KOPT-K1 (cell line): Measurements from ENCODE around the gene UTS2B.

Experiments used
- H3K27ac ChIP-seq: fragments of 200-600 bp; sonication (generic); 2 replicates; pipeline ENCODE4 v1.5.1; 2016; ENCODE audit warnings: antibody characterized with exemption, mild to moderate bottlenecking, low read depth, low read length; ENCODE audit not compliant: poor library complexity, severe bottlenecking
- H3K36me3 ChIP-seq: fragments of 200-600 bp; sonication (generic); 2 replicates; pipeline ENCODE4 v1.5.1; 2017; ENCODE audit warnings: antibody characterized with exemption, mild to moderate bottlenecking, low read length, moderate library complexity; ENCODE audit not compliant: insufficient read depth
- H3K9me3 ChIP-seq: fragments of 200-600 bp; sonication (generic); 2 replicates; pipeline ENCODE4 v1.5.1; 2017; ENCODE audit warnings: antibody characterized with exemption, low read length, mild to moderate bottlenecking; ENCODE audit not compliant: insufficient read depth, poor library complexity, severe bottlenecking

The UTS2B gene

GRCh38 chr3:191360620-191361019, 30.3 kb upstream of the UTS2B start:
- H3K27ac ChIP-seq: no peak overlapping the region

GRCh38 chr3:191358929-191359328, 28.6 kb upstream of the UTS2B start:
- Histone ChIP-seq H3K27ac (no peak overlapping the region), H3K36me3 (no peaks in the 10 kb centered on the region), H3K9me3 (no peaks in the 10 kb centered on the region)

More at GRCh38 chr3:191360620-191361019, 30.3 kb upstream of the UTS2B start:
- Histone ChIP-seq H3K36me3 (no peaks in the 10 kb centered on the region), H3K9me3 (no peaks in the 10 kb centered on the region)

DNA sequence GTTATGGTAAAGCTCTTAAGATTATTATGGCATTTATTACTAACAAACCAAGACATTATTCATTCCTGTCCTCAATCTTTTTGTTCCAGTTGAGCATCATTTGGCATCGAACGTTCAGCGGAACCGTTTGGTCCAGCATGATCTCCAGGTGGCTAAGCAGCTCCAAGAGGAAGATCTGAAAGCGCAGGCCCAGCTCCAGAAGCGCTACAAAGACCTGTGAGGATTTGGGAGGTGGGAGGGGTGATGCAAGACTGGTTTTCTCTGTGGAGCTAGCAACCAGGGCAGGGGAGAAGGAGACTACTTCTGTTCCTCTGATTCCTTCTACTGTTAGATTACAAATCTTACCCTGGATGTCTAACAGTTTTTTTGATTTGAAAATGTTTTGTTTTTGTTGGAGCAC, 27.6 kb upstream of the UTS2B start:
- no peak overlapping the region for H3K27ac ChIP-seq
- no peaks in the 10 kb centered on the region for H3K36me3 ChIP-seq
- no peaks in the 10 kb centered on the region for H3K9me3 ChIP-seq

GRCh38 chr3:191356631-191357439, 26.5 kb upstream of the UTS2B start:
- Histone ChIP-seq H3K9me3 (no peaks in the 10 kb centered on the region), H3K36me3 (no peaks in the 10 kb centered on the region), H3K27ac (no peak overlapping the region)

- H3K9me3 ChIP-seq: no peaks in the 10 kb centered on the region
- H3K27ac ChIP-seq: no peak overlapping the region
- no peaks in the 10 kb centered on the region for H3K36me3 ChIP-seq
These were observed 25.1 kb upstream of the UTS2B start for GRCh38 chr3:191355406-191355805.

GRCh38 chr3:191353022-191353777, 22.9 kb upstream of the UTS2B start:
- no peak overlapping the region for H3K27ac ChIP-seq
- H3K36me3 ChIP-seq: no peaks in the 10 kb centered on the region
- H3K9me3 ChIP-seq: no peaks in the 10 kb centered on the region

- Histone ChIP-seq H3K27ac (no peak overlapping the region), H3K9me3 (no peaks in the 10 kb centered on the region), H3K36me3 (no peaks in the 10 kb centered on the region)
These were observed 21.7 kb upstream of the UTS2B start for GRCh38 chr3:191352014-191352413.

GRCh38 chr3:191350396-191351090, 20.2 kb upstream of the UTS2B start:
- Histone ChIP-seq H3K36me3 (no peaks in the 10 kb centered on the region), H3K27ac (no peak overlapping the region), H3K9me3 (no peaks in the 10 kb centered on the region)

DNA sequence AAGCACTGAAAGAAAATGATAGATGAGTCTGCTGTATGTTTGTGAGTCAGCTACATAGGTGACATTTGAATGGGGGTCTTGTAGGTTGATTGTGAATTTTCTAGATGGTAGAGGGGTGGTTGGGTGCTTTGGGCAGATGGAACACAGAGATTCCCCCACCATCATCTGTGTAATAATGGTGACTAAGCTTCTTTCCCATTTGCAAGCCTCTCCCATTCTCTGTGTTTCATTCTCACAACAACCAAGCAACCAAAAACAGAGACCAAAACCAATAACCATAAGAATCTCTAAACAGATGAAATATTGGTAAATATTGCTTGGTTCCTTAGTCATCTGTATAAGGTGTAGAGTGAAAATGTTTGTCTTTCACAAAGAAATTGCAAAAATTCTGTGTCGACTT, 17.8 kb upstream of the UTS2B start:
- no peak overlapping the region for H3K27ac ChIP-seq
- H3K9me3 ChIP-seq: no peaks in the 10 kb centered on the region
- H3K36me3 ChIP-seq: no peaks in the 10 kb centered on the region

DNA sequence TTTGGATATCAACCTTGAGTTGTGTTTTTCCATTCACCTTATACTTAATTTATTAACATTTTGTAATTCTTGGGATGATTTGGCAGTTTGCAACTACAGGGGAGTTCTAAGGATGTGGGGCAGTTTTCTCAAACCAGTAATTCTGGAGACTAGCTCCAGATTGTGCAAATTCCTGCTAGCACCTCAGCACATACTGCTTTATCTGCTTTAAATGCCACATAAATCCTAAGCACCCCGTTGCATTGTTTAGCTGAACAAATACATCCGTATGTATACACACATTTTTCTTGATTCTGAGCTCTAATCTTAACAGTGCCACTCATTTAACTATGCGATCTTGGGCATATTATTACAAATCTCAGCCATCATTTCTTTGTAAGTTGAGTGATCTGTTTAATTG, 16.9 kb upstream of the UTS2B start:
- no peaks in the 10 kb centered on the region for H3K36me3 ChIP-seq
- no peaks in the 10 kb centered on the region for H3K9me3 ChIP-seq
- no peak overlapping the region for H3K27ac ChIP-seq

- H3K9me3 ChIP-seq: no peaks in the 10 kb centered on the region
- H3K36me3 ChIP-seq: no peaks in the 10 kb centered on the region
- H3K27ac ChIP-seq: no peak overlapping the region
These were observed 15.0 kb upstream of the UTS2B start for GRCh38 chr3:191345334-191345733.

GRCh38 chr3:191343913-191344312, 13.6 kb upstream of the UTS2B start:
- Histone ChIP-seq H3K36me3 (no peaks in the 10 kb centered on the region), H3K9me3 (no peaks in the 10 kb centered on the region), H3K27ac (no peak overlapping the region)

DNA sequence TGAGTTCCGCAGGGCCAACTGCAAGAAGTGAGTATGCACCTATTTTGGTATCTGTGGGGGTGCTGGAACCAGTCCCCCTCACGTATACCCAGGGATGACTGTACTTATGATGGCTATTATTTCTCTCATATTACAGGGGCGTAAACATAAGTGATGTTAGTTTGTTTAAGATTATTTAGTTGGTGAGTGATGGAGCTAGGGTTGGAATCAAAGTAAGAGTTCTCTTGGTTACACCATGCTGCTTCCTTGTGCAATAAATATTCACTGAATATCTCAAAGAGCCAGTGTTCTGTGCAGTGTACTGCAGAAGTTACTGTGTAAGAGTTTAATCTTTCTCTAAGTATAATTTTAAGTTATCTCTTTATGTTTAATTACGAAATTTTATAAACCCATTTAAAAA, 12.8 kb upstream of the UTS2B start:
- no peak overlapping the region for H3K27ac ChIP-seq
- H3K9me3 ChIP-seq: no peaks in the 10 kb centered on the region
- no peaks in the 10 kb centered on the region for H3K36me3 ChIP-seq

- Histone ChIP-seq H3K36me3 (no peaks in the 10 kb centered on the region), H3K9me3 (no peaks in the 10 kb centered on the region), H3K27ac (no peak overlapping the region)
These were observed 12.1 kb upstream of the UTS2B start for GRCh38 chr3:191342411-191342810.

DNA sequence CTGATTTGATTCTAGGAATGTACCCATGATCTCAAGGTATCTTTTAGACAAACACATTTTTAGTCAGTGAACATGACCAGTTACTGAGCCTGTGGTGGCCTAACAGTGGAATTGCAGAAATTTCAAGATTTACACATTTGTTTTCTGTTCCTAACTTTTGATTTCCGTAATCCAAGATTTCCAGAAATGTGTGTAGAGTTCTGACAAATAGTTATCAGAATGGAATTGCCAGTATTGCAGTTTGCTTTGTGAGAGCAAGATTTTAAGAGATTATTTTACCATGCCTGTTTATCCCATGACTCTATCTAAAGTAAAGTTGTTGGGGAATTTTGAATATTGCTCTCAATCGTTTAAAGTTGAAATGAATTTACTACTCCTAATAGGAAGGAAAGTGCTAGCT, 11.7 kb upstream of the UTS2B start:
- Histone ChIP-seq H3K36me3 (no peaks in the 10 kb centered on the region), H3K27ac (no peak overlapping the region), H3K9me3 (no peaks in the 10 kb centered on the region)
